H1 (cell line): ENCODE measurements around the gene SLC8B1. TPM values are rescaled to one million over a fixed set of nuclear protein-coding genes. Genes with fewer than 3 reads are reported as not detected.

Source experiments
- CTCF ChIA-PET: fragments of 300-600 bp; sonication (Branson Sonifier 250); formaldehyde crosslinking; loops from one replicate; lab custom pipeline; 2021; ENCODE audit not compliant: partially characterized antibody; lab: Charles Lee
- POLR2A ChIA-PET: fragments of 300-600 bp; sonication (Branson Sonifier 250); formaldehyde crosslinking; loops from one replicate; lab custom pipeline; 2021; ENCODE audit warnings: inconsistent platforms; ENCODE audit not compliant: partially characterized antibody; lab: Charles Lee
- DNase-seq, 2 experiments: peaks; one replicate each; pipeline versions ENCODE4 v3.0.0 to v3.0.0-alpha.2; 2010 to 2022; ENCODE audit warnings: low spot score in 2 of 2, low read depth in 1 of 2, mixed read lengths in 1 of 2
- FAIRE-seq: peaks from 2 replicates; lab custom pipeline; 2011; peaks lifted over from hg19 to GRCh38; lab: Jason Lieb, UNC
- H2AFZ ChIP-seq: 2 replicates; pipeline ENCODE4 v1.8.1; 2012; ENCODE audit warnings: low read length, inconsistent platforms
- H2AK5ac ChIP-seq: 2 replicates; pipeline ENCODE4 v1.6.1; 2013; ENCODE audit warnings: low read depth, low read length
- H2BK120ac ChIP-seq: replicated peaks from 2 replicates; pipeline ENCODE3; 2013; ENCODE audit warnings: low read depth, low read length, inconsistent platforms
- H2BK12ac ChIP-seq: 2 replicates; pipeline ENCODE4 v1.6.1; 2013; ENCODE audit warnings: low read depth, low read length
- H2BK15ac ChIP-seq: 2 replicates; pipeline ENCODE4 v1.6.1; 2013; ENCODE audit warnings: low read length
- H2BK20ac ChIP-seq: 2 replicates; pipeline ENCODE4 v1.6.1; 2013; ENCODE audit warnings: low read length
- H2BK5ac ChIP-seq: 2 replicates; pipeline ENCODE4 v1.6.1; 2013; ENCODE audit warnings: low read depth, low read length
- H3K14ac ChIP-seq: 2 replicates; pipeline ENCODE4 v1.6.1; 2013; ENCODE audit warnings: inconsistent platforms; ENCODE audit not compliant: insufficient read length
- H3K18ac ChIP-seq: 2 replicates; pipeline ENCODE4 v1.6.1; 2013; ENCODE audit warnings: low read length; ENCODE audit errors: extremely low read depth
- H3K23ac ChIP-seq: 2 replicates; pipeline ENCODE4 v1.6.1; 2013; ENCODE audit warnings: inconsistent platforms; ENCODE audit not compliant: insufficient read length
- H3K23me2 ChIP-seq: 2 replicates; pipeline ENCODE4 v1.6.1; 2013; ENCODE audit warnings: low read depth, low read length
- H3K27ac ChIP-seq: 2 replicates; pipeline ENCODE4 v1.6.1; 2011; ENCODE audit warnings: low read depth, low read length, inconsistent platforms
- H3K27me3 ChIP-seq, 4 experiments: replicated peaks in 1 of 4; 1 replicate in 1 of 4; 2 replicates in 3 of 4; pipeline versions ENCODE4 v1.6.1 to v1.8.1; 2011 to 2013; ENCODE audit warnings: low read length in 3 of 4, mild to moderate bottlenecking in 3 of 4, inconsistent platforms in 2 of 4, mixed read lengths in 2 of 4, moderate library complexity in 1 of 4; ENCODE audit not compliant: control insufficient read depth in 3 of 4, insufficient read depth in 3 of 4; ENCODE audit errors: extremely low read depth in 1 of 4
- H3K36me3 ChIP-seq, 4 experiments: 2 replicates each; pipeline versions ENCODE4 v1.6.1 to v1.8.1; 2011 to 2013; ENCODE audit warnings: mild to moderate bottlenecking in 4 of 4, low read length in 3 of 4, moderate library complexity in 2 of 4, control low read depth in 1 of 4, inconsistent platforms in 1 of 4; ENCODE audit not compliant: insufficient read depth in 4 of 4, control insufficient read depth in 2 of 4
- H3K4ac ChIP-seq: replicated peaks from 2 replicates; pipeline ENCODE3; 2013; ENCODE audit warnings: low read length, low read depth, mixed read lengths, inconsistent platforms; ENCODE audit not compliant: insufficient read length
- H3K4me1 ChIP-seq, 4 experiments: replicated peaks in 1 of 4; 1 replicate in 1 of 4; 2 replicates in 3 of 4; pipeline versions ENCODE4 v1.6.1 to v1.8.1; 2011 to 2013; ENCODE audit warnings: low read length in 3 of 4, inconsistent platforms in 2 of 4, mixed read lengths in 1 of 4; ENCODE audit not compliant: insufficient read depth in 4 of 4, control insufficient read depth in 3 of 4
- H3K4me2 ChIP-seq, 2 experiments: 2 replicates each; pipeline versions ENCODE4 v1.6.1 to v1.8.1; 2011 to 2013; ENCODE audit warnings: low read depth in 2 of 2, low read length in 2 of 2, control low read depth in 1 of 2, inconsistent platforms in 1 of 2, mild to moderate bottlenecking in 1 of 2; ENCODE audit not compliant: insufficient read depth in 1 of 2
- H3K4me3 ChIP-seq, 4 experiments: fragments of 200-600, 300-600 bp in 1 of 4; sonication (generic), shearing (Covaris generic), sonication (Bioruptor Twin) in 1 of 4; 2 replicates each; pipeline versions ENCODE4 v1.5.1 to v1.8.1; 2011 to 2016; ENCODE audit warnings: low read length in 4 of 4, low read depth in 3 of 4, control low read depth in 2 of 4, inconsistent platforms in 2 of 4, mild to moderate bottlenecking in 2 of 4, mixed read lengths in 1 of 4, moderate library complexity in 1 of 4; ENCODE audit not compliant: insufficient read depth in 2 of 4; ENCODE audit errors: extremely low read depth in 1 of 4
- H3K56ac ChIP-seq: replicated peaks from 2 replicates; pipeline ENCODE3; 2013; ENCODE audit warnings: low read depth, mild to moderate bottlenecking, mixed read lengths, low read length, inconsistent platforms; ENCODE audit not compliant: insufficient read length
- H3K79me1 ChIP-seq: 2 replicates; pipeline ENCODE4 v1.6.1; 2013; ENCODE audit warnings: low read depth, low read length, control low read depth
- H3K79me2 ChIP-seq, 2 experiments: 2 replicates each; pipeline versions ENCODE4 v1.6.1 to v1.8.1; 2012 to 2013; ENCODE audit warnings: low read length in 2 of 2, mild to moderate bottlenecking in 2 of 2, inconsistent platforms in 1 of 2; ENCODE audit not compliant: insufficient read depth in 2 of 2, control insufficient read depth in 1 of 2
- H3K9ac ChIP-seq, 4 experiments: replicated peaks in 1 of 4; 1 replicate in 1 of 4; 2 replicates in 3 of 4; pipeline versions ENCODE4 v1.6.1 to v1.8.1; 2011 to 2013; ENCODE audit warnings: low read depth in 3 of 4, low read length in 3 of 4, control low read depth in 2 of 4, mild to moderate bottlenecking in 2 of 4, moderate library complexity in 2 of 4, inconsistent platforms in 1 of 4; ENCODE audit errors: extremely low read depth in 1 of 4
- H3K9me3 ChIP-seq, 2 experiments: 2 replicates each; pipeline versions ENCODE4 v1.6.1 to v1.8.1; 2012 to 2013; ENCODE audit warnings: mild to moderate bottlenecking in 2 of 2, moderate library complexity in 2 of 2, control low read depth in 1 of 2, inconsistent platforms in 1 of 2, low read depth in 1 of 2, low read length in 1 of 2, mixed read lengths in 1 of 2; ENCODE audit not compliant: insufficient read depth in 2 of 2
- H4K20me1 ChIP-seq, 2 experiments: replicated peaks in 1 of 2; 2 replicates each; pipeline versions ENCODE3 to v1.8.1; 2011 to 2013; ENCODE audit warnings: inconsistent platforms in 2 of 2, low read length in 2 of 2, mild to moderate bottlenecking in 1 of 2; ENCODE audit not compliant: insufficient read depth in 2 of 2, control insufficient read depth in 1 of 2
- H4K5ac ChIP-seq: 2 replicates; pipeline ENCODE4 v1.6.1; 2013; ENCODE audit warnings: low read length, low read depth, mixed read lengths, inconsistent platforms; ENCODE audit not compliant: insufficient read length
- H4K8ac ChIP-seq: 2 replicates; pipeline ENCODE4 v1.8.0; 2013; ENCODE audit warnings: mild to moderate bottlenecking, moderate library complexity, low read length, inconsistent platforms; ENCODE audit not compliant: insufficient read depth; ENCODE audit errors: extremely low read depth
- H4K91ac ChIP-seq: replicated peaks from 2 replicates; pipeline ENCODE3; 2013; ENCODE audit warnings: low read length, mixed read lengths, inconsistent platforms; ENCODE audit not compliant: insufficient read length
- BACH1 ChIP-seq: IDR thresholded peaks from 2 replicates; pipeline ENCODE4 v1.6.1; 2012; ENCODE audit warnings: low read length, improper control_type of control experiment
- JUN ChIP-seq: IDR thresholded peaks from 2 replicates; pipeline ENCODE4 v1.6.1; 2011; ENCODE audit warnings: low read depth, mild to moderate bottlenecking, improper control_type of control experiment, low read length
- NANOG ChIP-seq: IDR thresholded peaks from 2 replicates; pipeline ENCODE4 v1.6.1; 2011; ENCODE audit warnings: low read length, low read depth, mild to moderate bottlenecking, inconsistent platforms; ENCODE audit not compliant: insufficient read depth, poor library complexity, severe bottlenecking
- WGBS, 2 experiments: shearing (Covaris generic) in 1 of 2; methylation state at CpG; one replicate each; pipeline versions ENCODE4 v1.1.6 to v1.1.7; 2013 to 2015; ENCODE audit warnings: low lambda C conversion rate in 2 of 2, mixed read lengths in 2 of 2, inconsistent platforms in 1 of 2, low coverage in 1 of 2, missing lambda C conversion rate in 1 of 2; ENCODE audit not compliant: insufficient replicate concordance in 2 of 2, insufficient coverage in 1 of 2, insufficient read length in 1 of 2; ENCODE audit errors: extremely low coverage in 1 of 2, missing lambda C conversion rate in 1 of 2; 5-methylcytosine and 5-hydroxymethylcytosine counted together
- polyA plus RNA-seq, 7 experiments: library from polyadenylated mRNA; depleted of rRNA in 3 of 7; stranded (reverse) in 5 of 7; unstranded in 2 of 7; fragments of >200 nt in 5 of 7; fragments of 200-250 nt in 2 of 7; gene quantifications; 1 replicate in 5 of 7; 2 replicates in 1 of 7; 4 replicates in 1 of 7; pipeline versions ENCODE4 v1.2.1 to v1.2.3, GENCODE V29; 2011 to 2013; ENCODE audit warnings: missing spikeins in 2 of 7, mixed read lengths in 2 of 7
- total RNA-seq: library from RNA; stranded (reverse); fragmentation: NEBNext Ultra II Directional; extraction: Animal tissue kit (Norgen Biotek cat#: 25700); gene quantifications from 2 replicates; pipeline ENCODE4 v1.2.1, GENCODE V29; 2021

SLC8B1 gene
- total and polyA plus RNA-seq, 2 of the 8 experiments (the other 6 are each of a cell fraction or from before 2014, with no cell fraction given): 11.2 to 19.1 TPM

GRCh38 chr12:113346353-113346752, 11.4 kb upstream of the SLC8B1 start:
- Histone ChIP-seq H3K4me1 (peaks cover 0 to 8% (median 5%) of the 10 kb centered on the region in 4 experiments; a peak in 5 of 7 replicates), H3K18ac (no peak overlapping the region), H2BK12ac (no peak overlapping the region), H2AFZ (no peak overlapping the region), H2BK5ac (no peak overlapping the region), H3K36me3 (no peaks in the 10 kb centered on the region), H2BK20ac (no peak overlapping the region), H3K56ac (no peak overlapping the region), H3K9ac (no peak overlapping the region), H4K5ac (no peak overlapping the region), H3K14ac (no peak overlapping the region), H3K79me2 (no peaks in the 10 kb centered on the region), H4K20me1 (no peaks in the 10 kb centered on the region), H3K27me3 (no peaks in the 10 kb centered on the region), H2AK5ac (no peak overlapping the region; the same call in 1 of the 2 replicates), H3K4me3 (no peak overlapping the region), H3K4ac (no peak overlapping the region), H3K27ac (no peak overlapping the region), H2BK120ac (no peak overlapping the region), H3K23ac (no peak overlapping the region), H3K79me1 (no peaks in the 10 kb centered on the region), H4K8ac (no peak overlapping the region), H3K23me2 (no peaks in the 10 kb centered on the region), H4K91ac (no peak overlapping the region), H2BK15ac (no peak overlapping the region), H3K4me2 (no peak overlapping the region), H3K9me3 (no peaks in the 10 kb centered on the region)
- no peak for FAIRE-seq
- 94% methylated on average over 5 of the region's 5 CpGs; no CpG with 5 or more reads in 1 of the 2 experiments for WGBS, 2 experiments
- ChIA-PET POLR2A (no interaction called here), CTCF (interaction anchor here (1.1 to 1.6 kb wide), 3 partner anchors 8 to 10 kb away, joined by 3 read pairs; no protein-coding TSS in a partner anchor)
- DNase-seq: no peak
- TF ChIP-seq BACH1: no peak
- TF ChIP-seq JUN: no peak
- TF ChIP-seq NANOG: no peak
